Aorta (tissue), 5 donors: ENCODE data around the gene KCNG3. TPM values are rescaled to one million over a fixed set of nuclear protein-coding genes. Genes with fewer than 3 reads are reported as not detected.
A peak's percentile ranks its signal among the peaks of the same experiment; 100 is the strongest.

Experiments used
- ATAC-seq: fragments of 200-7000 bp; cut with Tn5 transposase; one replicate; pipeline ENCODE4 v1.9.1; 2022; ENCODE audit warnings: moderate library complexity; ENCODE audit not compliant: low FRiP score
- DNase-seq, 2 donors: peaks; one replicate each; pipeline ENCODE4 v3.0.0-alpha.2; 2020
- H3K27ac ChIP-seq, 2 donors: one replicate each; pipeline ENCODE4 v1.5.1; 2013; ENCODE audit warnings: low read length in 2 of 2, mild to moderate bottlenecking in 2 of 2, moderate library complexity in 2 of 2, control low read depth in 1 of 2, inconsistent platforms in 1 of 2, low read depth in 1 of 2
- H3K27me3 ChIP-seq, 2 donors: one replicate each; pipeline ENCODE4 v1.6.1; 2013; ENCODE audit warnings: control low read depth in 1 of 2, low read length in 1 of 2, mild to moderate bottlenecking in 1 of 2, moderate library complexity in 1 of 2; ENCODE audit not compliant: insufficient read depth in 2 of 2, control insufficient read depth in 1 of 2
- H3K36me3 ChIP-seq, 2 donors: one replicate each; pipeline ENCODE4 v1.6.1; 2013; ENCODE audit warnings: control low read depth in 1 of 2, low read length in 1 of 2, mild to moderate bottlenecking in 1 of 2; ENCODE audit not compliant: insufficient read depth in 2 of 2, control insufficient read depth in 1 of 2
- H3K4me1 ChIP-seq, 2 donors: one replicate each; pipeline ENCODE4 v1.6.1; 2013; ENCODE audit warnings: low read length in 2 of 2, control low read depth in 1 of 2, mild to moderate bottlenecking in 1 of 2, moderate library complexity in 1 of 2; ENCODE audit not compliant: insufficient read depth in 2 of 2, control insufficient read depth in 1 of 2
- H3K4me3 ChIP-seq, 2 donors: one replicate each; pipeline ENCODE4 v1.5.1; 2013; ENCODE audit warnings: low read length in 2 of 2, control low read depth in 1 of 2, mild to moderate bottlenecking in 1 of 2
- H3K9me3 ChIP-seq: one replicate; pipeline ENCODE4 v1.6.1; 2013; ENCODE audit warnings: mild to moderate bottlenecking, low read length; ENCODE audit not compliant: control insufficient read depth
- WGBS, 2 donors: extraction: QIAGEN DNeasy Blood & Tissue Kit; methylation state at CpG; one replicate each; pipeline ENCODE4 v1.1.7; 2013; 5-methylcytosine and 5-hydroxymethylcytosine counted together
- intact Hi-C, 2 donors: fragments of 100-400 bp; cut with DNase I; formaldehyde crosslinking; loops; one replicate each; pipeline versions ENCODE4 v1.14.2 to v1.15.0; 2022
- polyA plus RNA-seq, 2 donors: library from polyadenylated mRNA; stranded (reverse); fragments of 200-250 nt; gene quantifications; one replicate each; pipeline ENCODE4 v1.2.3, GENCODE V29; 2013
- total RNA-seq, 2 donors: library from RNA; stranded (reverse); fragmentation: NEBNext Ultra II Directional; extraction: Animal tissue kit (Norgen Biotek cat#: 25700); gene quantifications; one replicate each; pipeline ENCODE4 v1.2.1, GENCODE V29; 2021
- donor health status: healthy with polysubstance abuse.
- donor health status: Bipolar disorder and iron deficiency.
- donor health status: DM: no; HTN: no; CAD: no.
- donor health status: DM: no; HTN: no; CAD: no.
- donor health status: DM: yes; HTN: yes; CAD: no.

KCNG3 gene
- total and polyA plus RNA-seq, 4 donors: 0.24 TPM; not detected in 3

- Histone ChIP-seq H3K4me1 (no peaks in the 10 kb centered on the region), H3K4me3 (no peak overlapping the region), H3K27me3 (no peaks in the 10 kb centered on the region), H3K27ac (no peak overlapping the region), H3K9me3 (no peaks in the 10 kb centered on the region), H3K36me3 (no peaks in the 10 kb centered on the region)
- peak; percentile 63 for ATAC-seq
- DNase-seq: no peak
- intact Hi-C loops: loop anchor here (1.0 to 5.0 kb wide), 2 partner anchors 149 to 150 kb away; no protein-coding TSS in a partner anchor
- 56 to 65% methylated on average over 5 of the region's 5 CpGs for WGBS, 2 donors
Observed at GRCh38 chr2:42513252-42513918, 19.6 kb upstream of the KCNG3 start.

- Histone ChIP-seq H3K27ac (no peak overlapping the region), H3K4me1 (no peaks in the 10 kb centered on the region), H3K27me3 (no peaks in the 10 kb centered on the region), H3K9me3 (no peaks in the 10 kb centered on the region), H3K4me3 (no peak overlapping the region), H3K36me3 (no peaks in the 10 kb centered on the region)
- no peak for DNase-seq
- intact Hi-C loops: loop anchor here in 1 of 2 donors (5.0 kb wide), 1 partner anchor 152 kb away; no protein-coding TSS in a partner anchor
- ATAC-seq: no peak
- 41 to 45% methylated on average over 2 of the region's 2 CpGs for WGBS, 2 donors
Observed at GRCh38 chr2:42510608-42511243, 16.9 kb upstream of the KCNG3 start.

- Histone ChIP-seq H3K36me3 (no peaks in the 10 kb centered on the region), H3K4me3 (no peak overlapping the region), H3K9me3 (no peaks in the 10 kb centered on the region), H3K27ac (no peak overlapping the region), H3K4me1 (no peaks in the 10 kb centered on the region), H3K27me3 (no peaks in the 10 kb centered on the region)
- DNase-seq: no peak
- no peak for ATAC-seq
- intact Hi-C loops: loop anchor here in 1 of 2 donors (5.0 kb wide), 1 partner anchor 152 kb away; no protein-coding TSS in a partner anchor
- WGBS, 2 donors: 74 to 84% methylated on average over 6 of the region's 6 CpGs
Observed at GRCh38 chr2:42510191-42510590, 16.4 kb upstream of the KCNG3 start.

GRCh38 chr2:42504364-42505230 lies 10.8 kb upstream of the KCNG3 start:
- Histone ChIP-seq H3K9me3 (no peaks in the 10 kb centered on the region), H3K36me3 (no peaks in the 10 kb centered on the region), H3K4me3 (no peak overlapping the region), H3K27ac (no peak overlapping the region), H3K27me3 (no peaks in the 10 kb centered on the region), H3K4me1 (no peaks in the 10 kb centered on the region)
- DNase-seq: no peak
- intact Hi-C loops: no loop called here
- ATAC-seq: no peak
- 87 to 94% methylated on average over 10 of the region's 10 CpGs for WGBS, 2 donors

GRCh38 chr2:42503291-42503690 lies 9.5 kb upstream of the KCNG3 start:
- intact Hi-C loops: no loop called here
- no peaks in the 10 kb centered on the region for H3K36me3 ChIP-seq
- DNase-seq (no peak), ATAC-seq (no peak)
- H3K9me3 ChIP-seq: no peaks in the 10 kb centered on the region
- H3K27me3 ChIP-seq: no peaks in the 10 kb centered on the region
- H3K27ac ChIP-seq: no peak overlapping the region
- WGBS, 2 donors: 64 to 69% methylated on average over 2 of the region's 2 CpGs
- no peak overlapping the region for H3K4me3 ChIP-seq
- no peaks in the 10 kb centered on the region for H3K4me1 ChIP-seq

GRCh38 chr2:42498497-42498896 lies 4.7 kb upstream of the KCNG3 start:
- Histone ChIP-seq H3K4me3 (no peak overlapping the region), H3K4me1 (no peaks in the 10 kb centered on the region), H3K27me3 (no peaks in the 10 kb centered on the region), H3K36me3 (no peaks in the 10 kb centered on the region), H3K27ac (no peak overlapping the region), H3K9me3 (no peaks in the 10 kb centered on the region)
- 86 to 89% methylated on average over 3 of the region's 3 CpGs for WGBS, 2 donors
- intact Hi-C loops: loop anchor here (5.0 kb wide), 1 partner anchor 164 kb away; no protein-coding TSS in a partner anchor
- no peak for DNase-seq
- no peak for ATAC-seq

GRCh38 chr2:42495611-42496010 lies 1.8 kb upstream of the KCNG3 start:
- no peaks in the 10 kb centered on the region for H3K9me3 ChIP-seq
- no peak overlapping the region for H3K27ac ChIP-seq
- ATAC-seq (no peak), DNase-seq (no peak)
- no peaks in the 10 kb centered on the region for H3K27me3 ChIP-seq
- H3K4me3 ChIP-seq: no peak overlapping the region
- H3K4me1 ChIP-seq: no peaks in the 10 kb centered on the region
- intact Hi-C loops: loop anchor here (5.0 kb wide), 1 partner anchor 167 kb away; no protein-coding TSS in a partner anchor
- H3K36me3 ChIP-seq: no peaks in the 10 kb centered on the region
- 66% methylated on average over 6 of the region's 6 CpGs for WGBS, 2 donors

- Histone ChIP-seq H3K36me3 (no peaks in the 10 kb centered on the region), H3K4me3 (no peak overlapping the region), H3K9me3 (no peaks in the 10 kb centered on the region), H3K27me3 (no peaks in the 10 kb centered on the region), H3K4me1 (no peaks in the 10 kb centered on the region), H3K27ac (no peak overlapping the region)
- no peak for DNase-seq
- ATAC-seq: no peak
- WGBS, 2 donors: 0 to 1% methylated on average over 1 of the region's 1 CpG
- intact Hi-C loops: loop anchor here (5.0 kb wide), 1 partner anchor 167 kb away; no protein-coding TSS in a partner anchor
Observed at GRCh38 chr2:42495234-42495581, 1.4 kb upstream of the KCNG3 start.
